Activated naive CD8-positive, alpha-beta T cell treated with anti-CD3 and anti-CD28 coated beads for 36 hours (primary cell): ENCODE results near the gene SLC23A1. TPM values are rescaled to one million over a fixed set of nuclear protein-coding genes. Genes with fewer than 3 reads are reported as not detected.
A peak's percentile ranks its signal among the peaks of the same experiment; 100 is the strongest.
"Not testable (repeated sequence)": the region's sequence is repeated elsewhere in the genome, so short reads cannot be mapped to it uniquely, and the experiment has no call there.

ENCODE experiments used
- DNase-seq: peaks from one replicate; pipeline ENCODE4 v3.0.0; 2021
- H3K27ac Mint-ChIP-seq: one replicate; pipeline ENCODE4 v1.8.0; 2022; ENCODE audit warnings: mild to moderate bottlenecking, moderate library complexity, mixed read lengths
- H3K27me3 Mint-ChIP-seq: one replicate; pipeline ENCODE4 v1.8.0; 2022; ENCODE audit warnings: mild to moderate bottlenecking, mixed read lengths
- H3K36me3 Mint-ChIP-seq: one replicate; pipeline ENCODE4 v1.8.0; 2021; ENCODE audit warnings: mild to moderate bottlenecking, mixed read lengths
- H3K4me1 Mint-ChIP-seq: one replicate; pipeline ENCODE4 v1.8.0; 2021; ENCODE audit warnings: mixed read lengths
- H3K4me3 Mint-ChIP-seq: one replicate; pipeline ENCODE4 v1.8.0; 2022; ENCODE audit warnings: mild to moderate bottlenecking, moderate library complexity, mixed read lengths
- H3K9me3 Mint-ChIP-seq: one replicate; pipeline ENCODE4 v1.8.0; 2022; ENCODE audit warnings: mixed read lengths
- total RNA-seq, 2 experiments: library from RNA; stranded (reverse); gene quantifications; one replicate each; pipeline ENCODE4 v1.2.3, GENCODE V29; 2021

Gene SLC23A1
- total RNA-seq, 2 experiments from 2014 or later, result not detected

- Mint-ChIP-seq H3K9me3 (no peaks in the 10 kb centered on the region), H3K4me1 (peaks cover 10% of the 10 kb centered on the region)
These were observed 8.2 kb downstream of the SLC23A1 start for GRCh38 chr5:139374909-139375308.

GRCh38 chr5:139371482-139372435, 11.3 kb downstream of the SLC23A1 start:
- H3K27ac Mint-ChIP-seq, result peak overlapping the region; percentile 35
- no peaks in the 10 kb centered on the region for H3K27me3 Mint-ChIP-seq
- no peak for DNase-seq
- H3K4me3 Mint-ChIP-seq, result no peak overlapping the region
- no peaks in the 10 kb centered on the region for H3K9me3 Mint-ChIP-seq
- H3K36me3 Mint-ChIP-seq, result peaks cover 1% of the 10 kb centered on the region
- peaks cover 10% of the 10 kb centered on the region for H3K4me1 Mint-ChIP-seq

More at GRCh38 chr5:139374909-139375308, 8.2 kb downstream of the SLC23A1 start:
- Mint-ChIP-seq H3K4me3 (no peak overlapping the region), H3K27me3 (no peaks in the 10 kb centered on the region), H3K27ac (no peak overlapping the region), H3K36me3 (peaks cover 1% of the 10 kb centered on the region)
- DNase-seq, result no peak

- Mint-ChIP-seq H3K4me1 (peaks cover 10% of the 10 kb centered on the region), H3K9me3 (no peaks in the 10 kb centered on the region), H3K27ac (no peak overlapping the region), H3K4me3 (no peak overlapping the region), H3K27me3 (no peaks in the 10 kb centered on the region), H3K36me3 (peaks cover 4% of the 10 kb centered on the region)
- no peak for DNase-seq
These were observed 13.9 kb downstream of the SLC23A1 start for GRCh38 chr5:139369181-139369580.

GRCh38 chr5:139368613-139369012, 14.5 kb downstream of the SLC23A1 start:
- Mint-ChIP-seq H3K4me3 (no peak overlapping the region), H3K9me3 (no peaks in the 10 kb centered on the region), H3K4me1 (peaks cover 14% of the 10 kb centered on the region), H3K27me3 (no peaks in the 10 kb centered on the region), H3K27ac (no peak overlapping the region), H3K36me3 (peaks cover 8% of the 10 kb centered on the region)
- DNase-seq, result no peak

GRCh38 chr5:139364466-139364865, 18.6 kb downstream of the SLC23A1 start:
- DNase-seq, result no peak
- Mint-ChIP-seq H3K27ac (no peak overlapping the region), H3K4me1 (peaks cover 10% of the 10 kb centered on the region), H3K36me3 (peaks cover 18% of the 10 kb centered on the region), H3K27me3 (no peaks in the 10 kb centered on the region), H3K9me3 (no peaks in the 10 kb centered on the region), H3K4me3 (no peak overlapping the region)

- peaks cover 10% of the 10 kb centered on the region for H3K4me1 Mint-ChIP-seq
- no peaks in the 10 kb centered on the region for H3K9me3 Mint-ChIP-seq
- no peak overlapping the region for H3K4me3 Mint-ChIP-seq
- no peak for DNase-seq
- no peak overlapping the region for H3K27ac Mint-ChIP-seq
- H3K36me3 Mint-ChIP-seq, result peaks cover 18% of the 10 kb centered on the region
- H3K27me3 Mint-ChIP-seq, result no peaks in the 10 kb centered on the region
These were observed 19.2 kb downstream of the SLC23A1 start for GRCh38 chr5:139363937-139364336.

- Mint-ChIP-seq H3K9me3 (no peaks in the 10 kb centered on the region), H3K36me3 (peaks cover 18% of the 10 kb centered on the region), H3K27ac (no peak overlapping the region), H3K27me3 (no peaks in the 10 kb centered on the region), H3K4me3 (no peak overlapping the region), H3K4me1 (peaks cover 14% of the 10 kb centered on the region)
- no peak for DNase-seq
These were observed 21.2 kb downstream of the SLC23A1 start for GRCh38 chr5:139361835-139362429.

- Mint-ChIP-seq H3K4me1 (peaks cover 14% of the 10 kb centered on the region), H3K27ac (no peak overlapping the region), H3K4me3 (no peak overlapping the region), H3K9me3 (no peaks in the 10 kb centered on the region), H3K27me3 (no peaks in the 10 kb centered on the region), H3K36me3 (peaks cover 23% of the 10 kb centered on the region)
- DNase-seq, result no peak
These were observed 22.7 kb downstream of the SLC23A1 start for GRCh38 chr5:139360384-139360783.

GRCh38 chr5:139358064-139358463, 25.0 kb downstream of the SLC23A1 start:
- no peak overlapping the region for H3K27ac Mint-ChIP-seq
- no peak overlapping the region for H3K4me3 Mint-ChIP-seq
- H3K4me1 Mint-ChIP-seq, result peaks cover 11% of the 10 kb centered on the region
- H3K36me3 Mint-ChIP-seq, result peaks cover 23% of the 10 kb centered on the region
- peaks cover 5% of the 10 kb centered on the region for H3K9me3 Mint-ChIP-seq
- no peaks in the 10 kb centered on the region for H3K27me3 Mint-ChIP-seq
- no peak for DNase-seq

- H3K27ac Mint-ChIP-seq, H3K9me3 Mint-ChIP-seq, H3K4me3 Mint-ChIP-seq, DNase-seq, H3K27me3 Mint-ChIP-seq: not testable (repeated sequence)
- Mint-ChIP-seq H3K4me1 (peaks cover 11% of the 10 kb centered on the region), H3K36me3 (peaks cover 19% of the 10 kb centered on the region)
These were observed 27.2 kb downstream of the SLC23A1 start for GRCh38 chr5:139355900-139356299.

- Mint-ChIP-seq H3K27me3 (no peaks in the 10 kb centered on the region), H3K9me3 (peaks cover 5% of the 10 kb centered on the region), H3K4me3 (no peak overlapping the region), H3K36me3 (peaks cover 17% of the 10 kb centered on the region), H3K4me1 (peaks cover 14% of the 10 kb centered on the region), H3K27ac (no peak overlapping the region)
- no peak for DNase-seq
These were observed 28.9 kb downstream of the SLC23A1 start for GRCh38 chr5:139354186-139354585.

GRCh38 chr5:139347863-139348262, 35.2 kb downstream of the SLC23A1 start:
- peaks cover 36% of the 10 kb centered on the region for H3K36me3 Mint-ChIP-seq
- not testable (repeated sequence) for H3K27me3 Mint-ChIP-seq, H3K4me3 Mint-ChIP-seq, H3K9me3 Mint-ChIP-seq, H3K27ac Mint-ChIP-seq, DNase-seq
- peaks cover 42% of the 10 kb centered on the region for H3K4me1 Mint-ChIP-seq

GRCh38 chr5:139345442-139345841, 37.7 kb downstream of the SLC23A1 start:
- not testable (repeated sequence) for H3K4me3 Mint-ChIP-seq, H3K9me3 Mint-ChIP-seq, H3K27ac Mint-ChIP-seq, DNase-seq, H3K27me3 Mint-ChIP-seq
- H3K36me3 Mint-ChIP-seq, result peaks cover 36% of the 10 kb centered on the region
- H3K4me1 Mint-ChIP-seq, result peaks cover 50% of the 10 kb centered on the region

- no peaks in the 10 kb centered on the region for H3K9me3 Mint-ChIP-seq
- peak overlapping the region; percentile 32 for H3K4me3 Mint-ChIP-seq
- H3K36me3 Mint-ChIP-seq, result peaks cover 36% of the 10 kb centered on the region
- no peak for DNase-seq
- no peaks in the 10 kb centered on the region for H3K27me3 Mint-ChIP-seq
- H3K27ac Mint-ChIP-seq, result no peak overlapping the region
- H3K4me1 Mint-ChIP-seq, result peaks cover 48% of the 10 kb centered on the region
These were observed 38.9 kb downstream of the SLC23A1 start for GRCh38 chr5:139344177-139344576.

- Mint-ChIP-seq H3K4me3 (peak overlapping the region; percentile 96), H3K9me3 (no peaks in the 10 kb centered on the region), H3K36me3 (peaks cover 34% of the 10 kb centered on the region), H3K27ac (peak overlapping the region; percentile 95), H3K27me3 (no peaks in the 10 kb centered on the region), H3K4me1 (peaks cover 45% of the 10 kb centered on the region)
- DNase-seq, result no peak
These were observed 39.6 kb downstream of the SLC23A1 start for GRCh38 chr5:139343476-139343875.

GRCh38 chr5:139342423-139342723, 40.7 kb downstream of the SLC23A1 start:
- Mint-ChIP-seq H3K4me1 (peaks cover 45% of the 10 kb centered on the region), H3K27ac (peak overlapping the region; percentile 95), H3K9me3 (no peaks in the 10 kb centered on the region), H3K27me3 (no peaks in the 10 kb centered on the region), H3K4me3 (peak overlapping the region; percentile 96), H3K36me3 (peaks cover 34% of the 10 kb centered on the region)
- DNase-seq, result no peak
